ENCODE data around the gene CH25H.

DNA sequence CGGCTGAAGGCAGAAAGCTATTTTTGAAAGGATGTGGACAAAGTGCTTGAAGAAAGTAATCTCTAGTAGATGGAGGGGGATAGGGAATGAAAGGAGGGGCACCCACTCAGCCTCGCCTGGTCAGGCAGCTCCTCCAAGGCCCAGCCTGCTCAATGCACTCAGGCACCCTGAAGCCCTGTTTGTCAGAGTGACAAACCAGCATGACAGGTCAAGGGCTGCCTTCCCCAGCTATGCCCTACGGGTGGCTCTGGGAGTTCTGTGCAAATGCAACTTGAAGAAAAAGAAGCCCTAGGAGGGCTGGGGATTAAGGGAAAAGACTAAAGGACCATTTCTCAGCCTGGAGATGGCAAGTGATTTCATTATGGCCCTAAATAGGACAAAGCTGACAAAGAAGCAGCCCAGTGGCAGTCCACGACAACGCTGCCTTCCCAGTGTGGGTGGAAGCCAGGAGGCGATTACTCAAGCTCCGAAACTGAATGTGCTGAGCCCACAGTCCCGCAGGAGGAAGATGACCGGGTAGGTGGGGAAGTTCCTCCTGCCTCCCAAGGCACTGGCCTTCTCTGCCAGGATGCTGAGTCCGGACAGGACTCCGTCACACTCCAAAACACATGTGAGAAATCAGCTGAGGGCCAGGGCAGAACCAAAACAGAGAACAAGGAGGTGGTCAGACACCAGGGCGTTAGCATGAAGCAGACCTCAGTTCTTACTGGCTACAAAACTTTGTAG is 28.1 kb upstream of the CH25H start:
- TF ChIP-seq, protein P1, sequence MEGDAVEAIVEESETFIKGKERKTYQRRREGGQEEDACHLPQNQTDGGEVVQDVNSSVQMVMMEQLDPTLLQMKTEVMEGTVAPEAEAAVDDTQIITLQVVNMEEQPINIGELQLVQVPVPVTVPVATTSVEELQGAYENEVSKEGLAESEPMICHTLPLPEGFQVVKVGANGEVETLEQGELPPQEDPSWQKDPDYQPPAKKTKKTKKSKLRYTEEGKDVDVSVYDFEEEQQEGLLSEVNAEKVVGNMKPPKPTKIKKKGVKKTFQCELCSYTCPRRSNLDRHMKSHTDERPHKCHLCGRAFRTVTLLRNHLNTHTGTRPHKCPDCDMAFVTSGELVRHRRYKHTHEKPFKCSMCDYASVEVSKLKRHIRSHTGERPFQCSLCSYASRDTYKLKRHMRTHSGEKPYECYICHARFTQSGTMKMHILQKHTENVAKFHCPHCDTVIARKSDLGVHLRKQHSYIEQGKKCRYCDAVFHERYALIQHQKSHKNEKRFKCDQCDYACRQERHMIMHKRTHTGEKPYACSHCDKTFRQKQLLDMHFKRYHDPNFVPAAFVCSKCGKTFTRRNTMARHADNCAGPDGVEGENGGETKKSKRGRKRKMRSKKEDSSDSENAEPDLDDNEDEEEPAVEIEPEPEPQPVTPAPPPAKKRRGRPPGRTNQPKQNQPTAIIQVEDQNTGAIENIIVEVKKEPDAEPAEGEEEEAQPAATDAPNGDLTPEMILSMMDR (IDR thresholded peaks at IDR 0.05) = no peak
- no peak for TF ChIP-seq EZH2 (IDR thresholded peaks at IDR 0.05)
- no peak for TF ChIP-seq EZH2phosphoT487 (IDR thresholded peaks at IDR 0.05)

Measured in neural progenitor cell (in vitro differentiated cells).